Liver (tissue), 9 donors: ENCODE data around the gene CD300H. TPM values are rescaled to one million over a fixed set of nuclear protein-coding genes. Genes with fewer than 3 reads are reported as not detected.

Source experiments
- DNase-seq: peaks from one replicate; pipeline ENCODE4 v3.0.0-alpha.2; 2017; ENCODE audit warnings: low spot score
- H3K27ac ChIP-seq, 2 donors: one replicate each; pipeline ENCODE4 v1.7.0; 2013; ENCODE audit warnings: inconsistent platforms in 2 of 2, low read length in 2 of 2, control low read depth in 1 of 2, low read depth in 1 of 2, mild to moderate bottlenecking in 1 of 2
- H3K27me3 ChIP-seq, 4 donors: one replicate each; pipeline versions ENCODE4 v1.6.1 to v1.7.0; 2013; ENCODE audit warnings: low read length in 3 of 4, inconsistent platforms in 1 of 4, mild to moderate bottlenecking in 1 of 4, moderate library complexity in 1 of 4; ENCODE audit not compliant: control insufficient read depth in 4 of 4, insufficient read depth in 4 of 4
- H3K36me3 ChIP-seq, 4 donors: one replicate each; pipeline versions ENCODE4 v1.6.1 to v1.7.0; 2013; ENCODE audit warnings: low read length in 3 of 4, mild to moderate bottlenecking in 3 of 4, low read depth in 1 of 4, moderate library complexity in 1 of 4; ENCODE audit not compliant: control insufficient read depth in 4 of 4, insufficient read depth in 3 of 4
- H3K4me1 ChIP-seq, 4 donors: one replicate each; pipeline versions ENCODE4 v1.6.1 to v1.7.0; 2013; ENCODE audit warnings: low read length in 3 of 4, mild to moderate bottlenecking in 3 of 4, moderate library complexity in 1 of 4; ENCODE audit not compliant: control insufficient read depth in 4 of 4, insufficient read depth in 4 of 4
- H3K4me3 ChIP-seq, 3 donors: one replicate each; pipeline versions ENCODE4 v1.6.1 to v1.7.0; 2013; ENCODE audit warnings: low read length in 3 of 3, control low read depth in 1 of 3, low read depth in 1 of 3, mild to moderate bottlenecking in 1 of 3
- H3K9ac ChIP-seq, 2 donors: one replicate each; pipeline ENCODE4 v1.7.0; 2013; ENCODE audit warnings: low read length in 2 of 2, mild to moderate bottlenecking in 2 of 2, moderate library complexity in 2 of 2, control low read depth in 1 of 2, low read depth in 1 of 2
- H3K9me3 ChIP-seq, 4 donors: one replicate each; pipeline versions ENCODE4 v1.6.1 to v1.7.0; 2013; ENCODE audit warnings: low read length in 3 of 4; ENCODE audit not compliant: control insufficient read depth in 4 of 4
- FOXA1 ChIP-seq: IDR thresholded peaks from 2 replicates; pipeline ENCODE4 v1.6.1; 2016; ENCODE audit warnings: antibody characterized with exemption
- FOXA2 ChIP-seq: IDR thresholded peaks from 2 replicates; pipeline ENCODE4 v1.6.1; 2016; ENCODE audit warnings: antibody characterized with exemption
- HNF4G ChIP-seq: IDR thresholded peaks from 2 replicates; pipeline ENCODE4 v1.6.1; 2016; ENCODE audit warnings: antibody characterized with exemption
- JUND ChIP-seq, 2 donors: IDR thresholded peaks; 2 replicates each; pipeline ENCODE4 v1.6.1; 2016; ENCODE audit warnings: antibody characterized with exemption in 2 of 2
- RXRA ChIP-seq, 2 donors: IDR thresholded peaks; 2 replicates each; pipeline ENCODE4 v1.6.1; 2017 to 2018; ENCODE audit warnings: antibody characterized with exemption in 2 of 2, mild to moderate bottlenecking in 1 of 2
- WGBS: extraction: QIAGEN DNeasy Blood & Tissue Kit; methylation state at CpG from one replicate; pipeline ENCODE4 v1.1.7; 2013; 5-methylcytosine and 5-hydroxymethylcytosine counted together
- polyA plus RNA-seq, 2 donors: library from polyadenylated mRNA; stranded (reverse) in 1 of 2; unstranded in 1 of 2; fragments of 200-250 nt in 1 of 2; fragments of >200 nt in 1 of 2; fragmentation: Nextera tagmentation in 1 of 2; extraction: Ambion mirVana in 1 of 2; gene quantifications; one replicate each; pipeline versions ENCODE4 v1.2.1 to v1.2.3, GENCODE V29; 2013 to 2015
- total RNA-seq, 2 donors: library from RNA; depleted of rRNA; stranded (reverse); fragments of >200 nt; gene quantifications; one replicate each; pipeline ENCODE4 v1.2.3, GENCODE V29; 2014
- TF ChIP-seq, protein P1 (sequence below): IDR thresholded peaks from 2 replicates; pipeline ENCODE4 v1.6.1; 2016; ENCODE audit warnings: antibody characterized with exemption
- TF ChIP-seq, protein P2 (sequence below): IDR thresholded peaks from 2 replicates; pipeline ENCODE4 v1.6.1; 2016; ENCODE audit warnings: antibody characterized with exemption
- TF ChIP-seq, protein P3 (sequence below): IDR thresholded peaks from 2 replicates; pipeline ENCODE4 v1.6.1; 2016; ENCODE audit warnings: antibody characterized with exemption, mild to moderate bottlenecking
- donor health status: healthy.
- donor health status: healthy.
- donor health status: healthy.
- donor health status: healthy.
- donor health status: healthy.

CD300H gene
- total and polyA plus RNA-seq, 4 donors: 0.47 TPM; not detected in 3

DNA sequence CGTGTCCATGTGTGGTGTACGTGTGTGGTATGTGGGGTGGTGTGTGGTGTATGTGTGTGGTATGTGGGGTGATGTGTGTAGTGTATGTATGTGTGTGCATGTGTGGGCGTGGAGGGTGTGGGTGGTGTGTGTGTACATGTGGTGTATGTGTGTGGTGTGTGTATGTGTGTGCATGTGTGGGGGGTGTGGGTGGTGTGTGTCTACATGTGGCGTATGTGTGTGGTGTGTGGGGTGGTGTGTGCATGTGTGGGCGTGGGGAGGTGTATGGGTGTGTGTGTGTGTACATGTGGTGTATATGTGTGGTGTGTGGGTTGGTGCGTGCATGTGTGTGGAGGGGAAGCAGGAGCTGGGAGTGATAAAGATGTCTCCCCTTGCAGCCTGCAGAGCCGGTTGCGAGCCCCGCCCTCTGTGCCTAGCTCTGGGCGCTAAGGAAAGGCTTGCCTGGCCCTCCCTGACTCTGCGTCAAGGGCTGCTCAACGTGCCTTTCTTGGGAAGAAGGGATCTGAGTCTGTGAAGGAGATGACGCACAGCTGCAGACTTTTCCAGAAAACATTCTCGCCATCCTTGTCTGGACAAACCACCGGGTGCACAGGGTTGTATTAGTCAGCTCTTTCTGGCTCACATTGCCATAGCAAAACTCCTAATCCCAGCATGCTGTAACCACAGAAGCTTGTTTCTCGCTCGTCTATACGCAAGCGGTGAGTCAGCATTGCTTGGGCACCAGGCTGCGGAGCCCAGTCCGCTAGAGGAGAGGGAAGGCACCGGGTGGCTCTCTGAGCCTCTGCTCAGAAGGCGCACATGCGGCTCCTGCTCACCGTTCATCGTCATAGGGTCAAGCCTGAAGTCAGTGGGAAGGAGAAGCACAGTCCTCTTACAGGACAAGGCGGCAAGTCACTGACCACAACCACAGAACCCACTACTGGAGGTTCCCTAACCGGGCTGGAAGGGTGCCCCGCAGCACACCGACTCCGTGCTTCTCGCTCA is 2.0 kb upstream of the CD300H start:
- no peak overlapping the region for H3K27ac ChIP-seq
- H3K9ac ChIP-seq: no peak overlapping the region
- 73% methylated on average over 32 of the region's 32 CpGs for WGBS
- no peaks in the 10 kb centered on the region for H3K27me3 ChIP-seq
- H3K4me1 ChIP-seq: no peaks in the 10 kb centered on the region
- no peaks in the 10 kb centered on the region for H3K36me3 ChIP-seq
- no peak for DNase-seq
- no peaks in the 10 kb centered on the region for H3K9me3 ChIP-seq
- TF ChIP-seq, protein P1, sequence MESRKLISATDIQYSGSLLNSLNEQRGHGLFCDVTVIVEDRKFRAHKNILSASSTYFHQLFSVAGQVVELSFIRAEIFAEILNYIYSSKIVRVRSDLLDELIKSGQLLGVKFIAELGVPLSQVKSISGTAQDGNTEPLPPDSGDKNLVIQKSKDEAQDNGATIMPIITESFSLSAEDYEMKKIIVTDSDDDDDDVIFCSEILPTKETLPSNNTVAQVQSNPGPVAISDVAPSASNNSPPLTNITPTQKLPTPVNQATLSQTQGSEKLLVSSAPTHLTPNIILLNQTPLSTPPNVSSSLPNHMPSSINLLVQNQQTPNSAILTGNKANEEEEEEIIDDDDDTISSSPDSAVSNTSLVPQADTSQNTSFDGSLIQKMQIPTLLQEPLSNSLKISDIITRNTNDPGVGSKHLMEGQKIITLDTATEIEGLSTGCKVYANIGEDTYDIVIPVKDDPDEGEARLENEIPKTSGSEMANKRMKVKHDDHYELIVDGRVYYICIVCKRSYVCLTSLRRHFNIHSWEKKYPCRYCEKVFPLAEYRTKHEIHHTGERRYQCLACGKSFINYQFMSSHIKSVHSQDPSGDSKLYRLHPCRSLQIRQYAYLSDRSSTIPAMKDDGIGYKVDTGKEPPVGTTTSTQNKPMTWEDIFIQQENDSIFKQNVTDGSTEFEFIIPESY: no peak
- TF ChIP-seq FOXA2 (no peak), RXRA (IDR thresholded peaks at IDR 0.05) (no peak)
- TF ChIP-seq, protein P2, sequence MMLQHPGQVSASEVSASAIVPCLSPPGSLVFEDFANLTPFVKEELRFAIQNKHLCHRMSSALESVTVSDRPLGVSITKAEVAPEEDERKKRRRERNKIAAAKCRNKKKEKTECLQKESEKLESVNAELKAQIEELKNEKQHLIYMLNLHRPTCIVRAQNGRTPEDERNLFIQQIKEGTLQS: no peak
- TF ChIP-seq, protein P3, sequence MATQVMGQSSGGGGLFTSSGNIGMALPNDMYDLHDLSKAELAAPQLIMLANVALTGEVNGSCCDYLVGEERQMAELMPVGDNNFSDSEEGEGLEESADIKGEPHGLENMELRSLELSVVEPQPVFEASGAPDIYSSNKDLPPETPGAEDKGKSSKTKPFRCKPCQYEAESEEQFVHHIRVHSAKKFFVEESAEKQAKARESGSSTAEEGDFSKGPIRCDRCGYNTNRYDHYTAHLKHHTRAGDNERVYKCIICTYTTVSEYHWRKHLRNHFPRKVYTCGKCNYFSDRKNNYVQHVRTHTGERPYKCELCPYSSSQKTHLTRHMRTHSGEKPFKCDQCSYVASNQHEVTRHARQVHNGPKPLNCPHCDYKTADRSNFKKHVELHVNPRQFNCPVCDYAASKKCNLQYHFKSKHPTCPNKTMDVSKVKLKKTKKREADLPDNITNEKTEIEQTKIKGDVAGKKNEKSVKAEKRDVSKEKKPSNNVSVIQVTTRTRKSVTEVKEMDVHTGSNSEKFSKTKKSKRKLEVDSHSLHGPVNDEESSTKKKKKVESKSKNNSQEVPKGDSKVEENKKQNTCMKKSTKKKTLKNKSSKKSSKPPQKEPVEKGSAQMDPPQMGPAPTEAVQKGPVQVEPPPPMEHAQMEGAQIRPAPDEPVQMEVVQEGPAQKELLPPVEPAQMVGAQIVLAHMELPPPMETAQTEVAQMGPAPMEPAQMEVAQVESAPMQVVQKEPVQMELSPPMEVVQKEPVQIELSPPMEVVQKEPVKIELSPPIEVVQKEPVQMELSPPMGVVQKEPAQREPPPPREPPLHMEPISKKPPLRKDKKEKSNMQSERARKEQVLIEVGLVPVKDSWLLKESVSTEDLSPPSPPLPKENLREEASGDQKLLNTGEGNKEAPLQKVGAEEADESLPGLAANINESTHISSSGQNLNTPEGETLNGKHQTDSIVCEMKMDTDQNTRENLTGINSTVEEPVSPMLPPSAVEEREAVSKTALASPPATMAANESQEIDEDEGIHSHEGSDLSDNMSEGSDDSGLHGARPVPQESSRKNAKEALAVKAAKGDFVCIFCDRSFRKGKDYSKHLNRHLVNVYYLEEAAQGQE: no peak
- no peak overlapping the region for H3K4me3 ChIP-seq

DNA sequence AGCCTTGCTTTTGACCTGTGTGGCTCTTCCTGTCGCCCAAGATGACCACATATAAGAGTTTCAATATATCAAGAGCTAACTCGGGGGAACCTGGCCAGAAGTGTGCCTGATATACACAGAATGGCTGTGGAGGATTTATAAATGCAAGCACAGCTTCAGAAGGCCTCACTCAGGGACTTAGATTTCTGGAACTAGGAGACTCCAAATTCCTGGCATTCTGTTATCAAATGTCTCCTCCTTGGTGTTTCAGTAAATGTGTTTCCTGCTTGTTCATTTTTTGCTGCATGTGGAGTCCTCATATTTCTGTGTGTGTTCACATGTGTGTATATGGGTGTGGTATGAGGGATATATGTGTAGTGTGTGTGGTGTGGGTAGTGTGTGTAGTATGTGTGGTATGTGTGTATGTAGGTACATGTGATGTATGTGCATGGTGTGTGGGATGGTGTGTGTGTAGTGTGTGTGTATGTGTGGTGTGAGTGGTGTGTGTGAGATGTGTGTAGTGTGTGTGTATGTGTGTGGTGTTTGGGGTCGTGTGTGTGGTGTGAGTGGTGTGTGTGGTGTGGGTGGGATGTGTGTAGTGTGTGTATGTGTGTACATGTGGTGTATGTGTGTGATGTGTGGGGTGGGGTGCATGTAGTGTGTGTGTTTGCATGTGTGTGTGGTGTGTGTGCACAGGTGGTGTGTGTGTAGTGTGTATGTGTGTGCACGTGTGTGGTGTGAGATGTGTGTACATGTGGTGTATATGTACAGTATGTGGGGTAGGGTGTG is 981 bp upstream of the CD300H start:
- 70% methylated on average over 4 of the region's 4 CpGs for WGBS
- TF ChIP-seq FOXA1: no peak
- no peak for TF ChIP-seq HNF4G
- no peak for TF ChIP-seq JUND (IDR thresholded peaks at IDR 0.05)
- H3K9ac ChIP-seq: no peak overlapping the region

More for the DNA sequence above, 981 bp upstream of the CD300H start:
- H3K4me1 ChIP-seq: no peaks in the 10 kb centered on the region
- DNase-seq: no peak
- no peaks in the 10 kb centered on the region for H3K9me3 ChIP-seq
- no peaks in the 10 kb centered on the region for H3K27me3 ChIP-seq
- H3K36me3 ChIP-seq: no peaks in the 10 kb centered on the region
- no peak overlapping the region for H3K27ac ChIP-seq
- H3K4me3 ChIP-seq: no peak overlapping the region
